ENCODE results near the gene DNAJC2.

GRCh38 chr7:103314852-103315251 is 29.7 kb downstream of the DNAJC2 start:
- TF ChIP-seq EZH2phosphoT487 (IDR thresholded peaks at IDR 0.05; ENCODE audit: low read length) (no peak), CTCF (IDR thresholded peaks at IDR 0.05; ENCODE audit: low read length) (no peak)

Measured in MM.1S (cell line).